NCI-H146 treated with DMSO at 0.1 percent for 48 hours (cell line): ENCODE results near the gene PRICKLE2.
A peak's percentile ranks its signal among the peaks of the same experiment; 100 is the strongest.
"Not testable (repeated sequence)": the region's sequence is repeated elsewhere in the genome, so short reads cannot be mapped to it uniquely, and the experiment has no call there.

Experiments
- DNase-seq: peaks from one replicate; lab custom pipeline; 2025; ENCODE audit not compliant: unreplicated experiment; lab: John Stamatoyannopoulos, UW

The PRICKLE2 gene

DNA sequence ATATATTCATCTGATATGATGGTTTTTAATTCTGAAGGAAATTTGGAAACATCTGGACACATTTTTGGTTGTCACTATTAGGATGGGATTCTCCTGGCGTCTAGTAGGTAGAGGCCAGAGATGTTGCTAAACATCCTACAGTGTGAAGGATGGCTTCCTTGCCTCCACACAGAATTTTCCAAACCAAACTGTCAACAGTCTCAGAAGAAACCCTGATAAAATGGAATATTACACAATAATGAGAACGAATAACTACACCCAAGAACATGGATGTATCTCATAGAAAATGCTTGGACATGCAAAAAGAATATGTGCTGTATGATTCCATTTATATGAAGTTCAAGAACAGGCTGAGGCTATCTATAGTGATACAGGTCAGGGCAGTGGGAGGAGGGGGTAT is 122.1 kb downstream of the PRICKLE2 start:
- DNase-seq, result no peak

DNA sequence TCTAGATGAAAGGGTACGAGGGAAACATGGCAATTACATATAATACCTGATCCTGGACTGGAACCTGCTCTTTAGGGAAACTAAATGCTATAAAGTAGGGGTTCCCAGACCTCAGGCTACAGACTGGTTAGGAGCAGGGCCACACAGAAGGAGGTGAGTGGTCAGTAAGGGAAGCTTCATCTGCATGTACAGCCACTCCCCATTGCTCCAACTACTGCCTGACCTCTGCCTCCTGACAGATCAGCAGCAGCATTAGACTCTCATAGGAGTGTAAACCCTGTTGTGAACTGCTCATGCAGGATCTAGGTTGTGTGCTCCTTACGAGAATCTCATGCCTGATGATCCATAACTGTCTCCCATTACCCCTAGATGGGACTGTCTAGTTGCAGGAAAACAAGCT is 123.1 kb downstream of the PRICKLE2 start:
- DNase-seq, result no peak

DNA sequence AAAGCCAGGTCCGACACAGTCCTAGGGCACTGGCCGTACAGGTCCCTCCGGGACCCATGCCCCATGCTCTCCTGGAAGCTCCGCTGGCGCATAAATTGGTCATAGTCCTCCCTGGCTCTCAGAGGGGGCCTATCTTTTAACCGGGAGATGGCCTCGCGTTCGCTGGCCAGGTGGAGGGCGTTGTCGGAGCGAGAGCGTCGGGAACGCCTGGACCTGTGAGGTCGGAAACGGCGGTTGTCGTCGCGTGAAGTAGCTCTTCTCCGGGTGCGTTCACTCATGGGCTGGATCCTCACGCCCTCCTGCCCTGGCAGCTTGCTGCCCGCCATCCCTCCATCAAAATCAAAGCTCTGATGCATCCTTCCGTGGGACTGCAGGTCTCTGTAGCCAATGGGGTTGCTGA is 126.0 kb downstream of the PRICKLE2 start:
- DNase-seq, result no peak

DNA sequence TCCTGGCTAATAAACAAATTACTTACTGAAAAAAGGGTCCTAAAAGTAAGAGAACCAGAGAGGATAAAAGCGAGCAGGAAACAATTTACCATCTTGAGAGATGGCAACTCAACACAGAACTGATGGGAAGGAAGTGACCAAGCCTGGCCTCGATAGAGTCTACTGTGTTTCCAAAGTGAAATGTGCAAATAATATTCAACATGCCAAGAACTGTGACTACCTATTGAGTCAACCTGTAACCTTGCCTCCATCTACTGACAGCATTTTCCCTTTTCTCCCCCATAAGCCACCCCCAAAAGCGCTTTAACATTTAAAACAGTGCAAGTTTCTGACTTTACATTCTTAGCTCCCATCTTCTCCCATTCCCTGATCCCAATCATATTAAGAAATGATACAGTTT is 126.6 kb downstream of the PRICKLE2 start:
- DNase-seq, result no peak

DNA sequence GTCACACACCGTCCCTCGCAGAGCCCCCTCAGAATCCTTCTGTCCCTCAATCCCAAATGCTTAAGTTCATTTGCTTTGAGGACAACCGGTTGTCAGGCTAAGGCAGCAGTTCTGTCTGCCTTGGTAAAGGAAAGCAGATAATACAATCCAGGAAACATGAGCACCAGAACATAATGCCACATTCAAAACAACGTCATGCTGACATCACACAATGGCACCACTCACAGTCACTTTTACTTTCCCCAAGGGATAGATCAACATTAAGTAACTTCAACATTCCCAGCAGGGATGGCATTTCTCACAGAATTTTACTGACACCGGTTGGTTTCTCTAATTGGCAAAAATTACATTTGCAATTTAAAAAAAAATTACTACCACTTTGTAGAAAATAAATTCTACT is 127.3 kb downstream of the PRICKLE2 start:
- DNase-seq, result no peak

DNA sequence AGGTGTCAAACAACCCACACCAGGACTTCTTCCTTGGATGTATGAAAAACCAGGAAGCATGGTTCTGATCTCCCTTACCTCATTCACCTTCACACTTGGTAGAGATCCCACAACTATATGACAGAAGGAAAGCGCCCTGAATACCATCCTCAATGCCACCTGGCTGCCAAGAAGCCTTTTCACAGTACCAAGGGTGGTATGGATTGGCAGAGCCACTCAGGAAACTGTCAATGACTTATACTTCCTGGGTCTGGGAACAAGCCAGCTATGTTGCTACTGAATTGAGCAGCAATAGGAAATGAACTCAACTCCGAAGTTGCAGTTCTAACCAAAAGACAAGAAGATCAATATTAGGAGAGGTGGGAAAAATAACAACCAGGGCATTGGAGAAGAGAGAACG is 129.5 kb downstream of the PRICKLE2 start:
- no peak for DNase-seq

DNA sequence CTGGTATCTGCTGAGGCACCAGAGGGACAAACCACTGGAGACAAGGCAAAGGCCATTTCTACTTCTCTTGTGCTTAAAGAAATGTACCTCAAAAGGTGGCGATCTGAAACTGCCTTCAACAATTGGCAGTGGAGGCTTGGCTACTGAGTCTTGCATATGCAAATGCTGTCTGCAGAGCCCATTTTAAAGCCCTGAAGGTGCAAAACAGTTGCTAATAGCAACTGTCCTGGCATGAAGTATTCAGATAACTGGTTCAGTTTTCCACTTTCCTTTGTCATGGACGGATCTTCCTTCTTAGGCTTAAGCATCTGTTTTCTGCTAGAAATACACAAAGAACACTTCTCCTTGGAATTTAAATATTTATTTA is 130.6 kb downstream of the PRICKLE2 start:
- no peak for DNase-seq

DNA sequence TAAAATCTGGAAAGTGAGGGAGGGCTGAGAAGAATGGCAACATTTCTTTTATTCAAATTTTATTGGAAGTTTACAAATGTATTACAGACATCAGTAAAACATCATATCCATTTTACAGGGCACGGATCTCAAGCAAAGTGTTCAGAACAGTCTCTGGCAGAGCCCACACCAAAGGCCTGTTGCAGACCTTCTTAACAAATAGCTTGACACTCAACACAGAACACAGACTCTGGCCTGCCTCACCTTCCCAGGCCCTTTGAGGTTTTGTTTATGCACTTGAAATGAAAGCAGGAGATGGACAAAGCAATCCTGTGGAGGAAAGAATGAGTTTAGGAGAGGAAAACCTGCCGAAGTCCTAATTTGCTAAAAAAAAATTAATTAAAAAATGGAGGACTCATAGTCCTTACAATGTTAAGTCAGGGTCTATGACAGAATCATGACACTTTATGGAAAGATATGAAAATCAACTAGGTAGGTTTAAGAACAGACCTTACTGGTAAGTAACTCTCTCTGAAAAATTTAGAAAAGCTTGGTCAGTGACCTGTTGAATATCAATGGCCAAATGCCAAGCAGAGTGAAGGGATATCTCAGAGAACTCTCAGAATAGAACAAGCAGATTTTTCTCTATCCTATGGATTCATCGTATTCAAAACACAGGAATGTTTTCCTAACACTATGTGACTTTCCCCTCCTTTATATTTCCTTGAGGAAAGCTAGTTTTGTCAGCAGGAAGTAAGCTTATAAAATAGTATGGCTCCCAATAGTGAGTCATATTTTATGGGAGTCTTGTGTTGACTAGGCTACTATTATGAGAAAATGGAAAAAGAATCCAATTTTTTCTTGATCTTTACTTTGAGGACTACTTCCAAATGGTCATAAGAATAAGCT is 131.2 kb downstream of the PRICKLE2 start:
- DNase-seq, result no peak

DNA sequence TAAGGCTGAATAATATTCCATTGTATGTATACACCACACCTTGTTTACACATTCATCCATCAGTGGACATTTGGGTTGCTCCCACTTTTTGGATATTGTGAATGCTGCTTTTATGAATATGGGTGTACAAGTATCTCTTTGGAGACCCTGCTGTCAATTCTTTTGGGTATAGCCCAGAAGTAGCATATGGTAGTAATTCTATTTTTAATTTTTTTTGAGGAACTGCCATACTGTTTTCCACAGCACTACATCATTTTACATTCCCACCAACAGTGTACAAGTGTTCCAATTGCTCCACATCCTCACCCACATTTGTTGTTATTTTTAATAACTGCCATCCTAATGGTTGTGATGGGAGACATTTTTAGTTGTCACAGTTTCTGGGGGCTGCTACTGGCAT is 132.1 kb downstream of the PRICKLE2 start:
- DNase-seq, result no peak

DNA sequence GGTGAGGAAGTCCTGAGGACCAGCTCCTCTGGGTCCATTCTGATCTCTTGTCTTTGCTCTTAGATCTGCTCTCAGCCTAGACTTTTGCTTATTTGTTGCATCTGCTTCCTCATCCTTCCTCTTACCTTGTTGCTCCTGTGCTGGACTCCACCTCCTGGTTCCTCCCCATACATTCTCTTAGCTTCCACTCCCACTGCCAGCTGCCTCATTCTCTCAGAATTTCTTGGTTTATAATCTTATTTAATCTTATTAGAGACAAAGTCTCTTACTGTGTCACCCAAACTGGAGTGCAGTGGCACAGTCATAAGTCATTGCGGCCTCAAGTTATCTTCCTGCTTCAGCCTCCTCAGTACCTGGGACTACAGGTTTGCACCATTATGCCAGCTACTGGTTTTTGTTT is 133.8 kb downstream of the PRICKLE2 start:
- DNase-seq, result no peak

DNA sequence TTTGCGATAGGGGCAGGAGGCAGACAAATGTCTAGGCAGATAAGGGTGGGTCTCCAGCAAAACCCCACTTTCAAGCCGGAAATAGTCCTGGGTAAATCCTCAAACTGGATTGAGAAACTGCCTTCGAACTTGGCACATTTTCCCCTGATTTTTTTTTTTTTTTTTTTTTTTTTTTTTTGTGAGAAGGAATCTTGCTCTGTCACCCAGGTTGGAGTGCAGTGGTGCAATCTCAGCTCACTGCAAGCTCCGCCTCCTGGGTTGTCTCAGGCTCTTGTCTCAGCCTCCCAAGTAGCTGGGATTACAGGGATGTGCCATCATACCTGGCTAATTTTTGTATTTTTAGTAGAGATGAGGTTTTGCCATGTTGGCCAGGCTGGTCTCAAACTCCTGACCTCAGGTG is 135.9 kb downstream of the PRICKLE2 start:
- DNase-seq, result not testable (repeated sequence)

DNA sequence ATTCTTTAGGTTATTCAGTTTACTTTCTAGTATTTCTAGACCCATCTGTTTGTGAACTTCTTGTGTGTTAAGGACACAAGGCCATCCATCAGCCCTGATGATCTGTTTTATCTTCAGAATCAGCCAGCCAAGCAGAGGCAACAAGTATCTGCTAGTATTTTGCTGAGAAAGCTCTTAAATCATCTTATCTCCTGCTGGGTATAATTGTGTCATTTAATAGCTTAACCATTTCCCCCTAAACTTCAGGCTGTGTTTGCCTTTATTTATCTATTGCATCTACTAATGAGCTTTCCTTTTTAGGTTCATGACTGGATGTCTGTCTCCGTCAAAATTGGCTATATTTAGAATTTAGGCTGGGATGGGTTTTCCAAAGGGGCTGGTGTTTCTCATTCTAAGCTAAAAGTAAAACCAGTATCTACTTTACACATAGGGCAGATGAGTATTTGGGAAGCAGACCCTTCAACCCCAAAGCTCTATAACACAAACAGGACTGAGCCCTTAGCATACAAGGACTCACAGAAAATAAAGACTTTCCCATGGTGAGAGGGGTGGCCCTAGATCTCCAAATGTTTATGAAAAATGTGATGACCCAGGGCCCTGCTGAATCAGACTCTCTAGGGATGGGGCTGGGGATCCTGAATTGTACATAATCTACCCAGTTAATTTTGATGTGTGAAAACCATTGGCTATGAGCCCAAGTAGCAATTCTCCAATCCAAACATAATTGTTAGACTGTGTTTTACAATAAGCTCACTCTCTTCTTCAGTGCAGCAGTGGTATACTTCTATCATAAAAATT is 136.7 kb downstream of the PRICKLE2 start:
- peak; percentile 70 for DNase-seq

DNA sequence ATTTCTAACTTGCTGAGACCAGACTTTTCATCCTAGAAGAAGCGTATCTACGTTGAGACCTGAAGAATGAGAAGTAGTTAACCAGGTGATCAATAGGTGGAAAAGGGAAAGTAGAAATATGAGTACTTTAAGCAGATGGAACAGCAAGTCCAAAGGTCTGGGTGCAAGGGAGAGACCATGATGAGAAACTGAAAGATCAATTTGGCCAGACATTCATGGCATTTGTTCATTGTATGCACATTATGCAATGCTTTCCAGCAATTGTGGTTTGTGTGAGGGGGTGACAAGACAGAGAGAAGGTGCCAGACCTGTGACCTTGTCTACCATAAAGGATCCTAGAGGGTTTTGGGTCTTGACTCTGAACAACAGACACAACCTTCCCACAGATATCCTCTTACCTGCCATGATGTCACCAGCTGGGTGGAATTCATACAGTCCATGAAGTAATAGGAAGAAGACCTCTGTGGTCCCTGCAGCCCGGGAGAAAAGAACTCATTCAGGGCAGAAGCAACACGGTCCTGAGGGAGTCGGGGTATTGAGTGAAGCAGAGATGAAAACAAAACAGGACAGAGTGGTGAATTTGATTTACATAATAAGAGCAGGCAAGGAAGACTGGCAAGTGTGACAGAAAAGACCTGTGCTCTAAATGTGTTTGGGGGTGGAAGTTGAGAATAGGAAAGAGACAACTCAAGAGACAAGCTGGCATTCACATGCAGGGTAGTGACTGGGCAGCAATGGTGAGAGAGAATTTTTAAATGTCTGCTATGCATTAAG is 138.6 kb downstream of the PRICKLE2 start:
- DNase-seq, result no peak

DNA sequence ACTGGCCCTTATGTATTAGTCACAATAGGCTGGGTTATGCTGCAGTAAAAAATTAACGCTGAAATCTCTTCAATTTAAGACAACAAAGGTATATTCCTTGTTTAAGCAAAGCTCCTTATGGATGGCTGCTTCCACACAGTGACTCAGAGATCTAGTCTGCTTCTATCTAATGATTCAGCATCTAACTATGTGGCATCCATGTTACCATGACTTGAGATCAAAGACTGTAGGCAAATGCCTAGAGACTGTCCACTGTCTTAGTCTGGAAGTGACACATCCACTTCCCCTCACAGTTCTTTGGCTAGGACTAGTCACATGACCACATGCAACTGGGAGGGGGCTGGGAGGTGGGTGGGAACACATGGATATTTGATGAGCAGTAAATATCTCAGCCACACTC is 140.6 kb downstream of the PRICKLE2 start:
- no peak for DNase-seq

DNA sequence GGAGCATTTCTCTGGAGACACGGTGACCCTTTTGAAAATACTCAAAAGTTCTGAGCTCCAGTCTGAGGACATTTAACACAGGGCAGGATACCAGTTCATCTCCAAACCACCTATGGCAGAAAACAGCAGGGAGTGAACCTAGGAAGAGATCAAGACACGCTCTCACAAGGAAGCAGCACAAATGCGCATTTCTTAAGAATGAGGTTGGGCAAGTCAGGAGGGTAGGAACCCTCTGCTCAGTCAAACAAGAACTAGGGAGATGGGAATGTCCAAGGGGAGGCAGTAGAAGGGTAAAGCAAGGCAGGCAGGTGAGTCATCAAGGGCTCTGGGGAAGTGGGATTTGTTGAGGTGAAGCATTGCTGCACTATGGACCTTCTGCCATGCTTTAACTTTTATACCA is 141.7 kb downstream of the PRICKLE2 start:
- DNase-seq, result no peak

DNA sequence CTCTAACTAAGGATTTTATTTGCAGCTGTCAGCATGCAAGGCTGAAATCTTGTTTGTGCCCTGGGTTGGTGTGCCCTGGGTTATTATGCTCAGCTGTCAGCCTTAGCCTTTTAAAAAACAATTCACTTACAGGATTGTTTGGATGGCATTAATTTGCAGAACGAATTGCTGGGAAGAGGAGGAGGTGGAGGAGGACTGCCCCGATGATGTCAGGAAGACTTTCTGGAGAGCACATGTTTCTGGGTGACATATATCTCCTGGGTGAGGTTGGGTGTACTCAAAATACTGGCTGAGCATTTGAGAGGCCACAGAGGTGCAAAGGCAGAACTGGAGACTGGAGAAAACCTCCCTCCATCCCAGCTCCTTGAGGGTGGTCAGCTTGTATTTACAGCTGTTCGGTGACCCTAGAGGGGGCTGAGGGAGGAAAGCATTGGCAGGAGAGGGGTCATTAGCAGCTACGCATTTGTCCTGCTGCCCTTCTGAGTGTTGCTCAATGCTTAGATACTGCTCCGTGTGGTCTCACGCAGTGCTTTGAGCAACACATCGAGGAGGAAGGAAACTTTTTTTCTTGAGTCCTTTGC is 142.2 kb downstream of the PRICKLE2 start:
- no peak for DNase-seq

DNA sequence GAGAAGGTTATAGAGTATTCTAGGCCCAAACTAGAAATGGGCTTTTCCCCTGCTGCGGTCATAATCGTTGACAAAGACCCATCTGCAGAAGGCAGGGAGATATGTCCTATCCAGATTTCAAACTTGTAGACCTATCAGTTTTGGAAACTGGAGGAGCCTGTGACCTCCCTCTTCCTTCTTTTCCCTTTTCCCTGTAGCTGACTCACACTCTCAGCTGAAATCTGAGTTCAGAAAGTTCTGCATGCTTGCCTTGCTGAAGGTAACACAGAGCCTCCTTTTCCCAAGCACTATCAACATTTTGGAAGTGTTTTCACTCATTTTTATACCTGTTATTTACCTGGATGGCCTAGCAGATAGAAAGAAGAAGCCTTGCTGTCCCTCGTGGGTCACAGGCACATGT is 142.9 kb downstream of the PRICKLE2 start:
- no peak for DNase-seq

DNA sequence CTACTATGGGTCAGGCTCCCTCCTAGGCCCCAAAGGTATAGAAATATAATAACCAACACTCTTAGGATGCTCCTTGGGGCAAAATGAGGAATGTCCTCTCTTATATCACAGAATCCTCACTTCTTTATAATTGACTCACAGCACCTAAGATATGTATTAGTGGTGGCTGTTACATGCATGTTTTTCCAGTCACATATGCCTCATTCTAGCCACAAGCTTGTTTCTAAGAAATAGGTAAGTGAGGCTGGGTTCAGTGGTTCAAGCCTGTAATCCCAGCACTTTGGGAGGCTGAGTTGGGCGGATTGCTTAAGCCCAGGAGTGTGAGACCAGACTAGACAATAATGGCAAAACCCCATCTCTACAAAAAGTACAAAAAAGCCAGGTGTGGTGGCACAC is 144.0 kb downstream of the PRICKLE2 start:
- DNase-seq, result no peak

DNA sequence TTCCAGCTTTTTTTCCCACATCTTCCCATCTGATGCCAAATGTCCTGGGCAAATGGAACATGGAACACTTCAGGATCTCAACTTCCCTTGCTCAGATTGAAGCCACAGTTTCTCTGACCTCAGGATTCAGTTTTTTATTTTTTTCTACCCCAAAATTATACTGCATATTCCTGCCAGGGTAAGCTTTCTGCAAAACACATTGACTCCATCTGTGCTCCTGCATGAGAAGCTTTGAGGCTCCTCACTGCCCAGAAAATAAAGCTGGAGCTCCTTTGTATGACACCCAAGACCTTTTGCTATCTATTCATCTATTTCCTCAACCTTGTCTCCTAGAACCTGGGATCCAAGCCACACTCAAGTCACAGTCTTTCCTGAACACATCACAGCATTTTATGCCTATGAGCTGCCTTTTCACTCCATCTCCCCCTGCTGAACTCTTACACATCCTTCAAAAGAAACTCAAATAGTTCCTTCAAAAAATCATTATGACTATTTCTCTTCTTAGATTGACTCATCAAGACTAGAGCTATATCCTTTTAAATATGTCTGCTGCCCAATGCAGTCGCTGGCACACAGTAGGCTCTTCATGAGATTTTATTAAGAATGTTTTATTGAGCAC is 144.5 kb downstream of the PRICKLE2 start:
- DNase-seq, result no peak

DNA sequence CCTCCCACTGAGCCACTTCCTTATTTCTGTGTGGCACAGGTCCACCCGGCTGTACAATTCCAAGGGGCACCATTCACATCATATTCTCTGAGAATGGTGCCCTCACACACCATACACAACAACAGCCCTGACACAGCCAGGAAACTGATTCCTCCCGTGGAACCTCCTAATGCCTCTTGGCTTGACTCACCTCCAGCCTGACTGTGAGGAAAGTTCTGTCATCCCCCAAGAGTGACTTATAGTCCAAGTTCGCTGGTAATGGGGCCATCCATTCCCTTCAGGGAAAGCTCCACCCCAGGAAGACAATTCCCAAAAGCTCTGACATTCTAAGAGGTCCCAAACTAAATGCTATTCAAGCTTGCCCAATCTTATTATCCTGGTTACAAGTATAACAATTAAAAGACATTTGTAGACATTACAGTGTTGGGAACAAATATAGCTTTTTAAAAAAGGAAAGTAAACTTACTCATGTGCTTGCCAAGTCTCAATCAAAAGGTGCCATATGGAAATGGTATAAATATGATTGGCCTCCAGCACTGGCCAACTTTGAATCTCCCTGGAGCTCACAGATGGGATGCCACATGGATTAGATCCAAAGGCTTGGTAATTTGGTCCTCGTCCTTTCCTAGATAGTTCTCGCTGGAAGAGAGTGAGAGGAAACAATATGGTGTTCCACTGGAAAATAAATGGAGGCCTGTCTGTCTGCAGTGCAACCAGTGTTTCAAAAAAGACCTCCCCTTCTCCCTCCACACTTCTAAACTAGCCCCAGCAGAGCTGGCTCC is 145.7 kb downstream of the PRICKLE2 start:
- no peak for DNase-seq
